ENCODE measurements around the gene TNIP2. TPM values are rescaled to one million over a fixed set of nuclear protein-coding genes. Genes with fewer than 3 reads are reported as not detected.

TNIP2 gene
- total RNA-seq, 1 donor from 2014 or later, result 25.3 TPM

DNA sequence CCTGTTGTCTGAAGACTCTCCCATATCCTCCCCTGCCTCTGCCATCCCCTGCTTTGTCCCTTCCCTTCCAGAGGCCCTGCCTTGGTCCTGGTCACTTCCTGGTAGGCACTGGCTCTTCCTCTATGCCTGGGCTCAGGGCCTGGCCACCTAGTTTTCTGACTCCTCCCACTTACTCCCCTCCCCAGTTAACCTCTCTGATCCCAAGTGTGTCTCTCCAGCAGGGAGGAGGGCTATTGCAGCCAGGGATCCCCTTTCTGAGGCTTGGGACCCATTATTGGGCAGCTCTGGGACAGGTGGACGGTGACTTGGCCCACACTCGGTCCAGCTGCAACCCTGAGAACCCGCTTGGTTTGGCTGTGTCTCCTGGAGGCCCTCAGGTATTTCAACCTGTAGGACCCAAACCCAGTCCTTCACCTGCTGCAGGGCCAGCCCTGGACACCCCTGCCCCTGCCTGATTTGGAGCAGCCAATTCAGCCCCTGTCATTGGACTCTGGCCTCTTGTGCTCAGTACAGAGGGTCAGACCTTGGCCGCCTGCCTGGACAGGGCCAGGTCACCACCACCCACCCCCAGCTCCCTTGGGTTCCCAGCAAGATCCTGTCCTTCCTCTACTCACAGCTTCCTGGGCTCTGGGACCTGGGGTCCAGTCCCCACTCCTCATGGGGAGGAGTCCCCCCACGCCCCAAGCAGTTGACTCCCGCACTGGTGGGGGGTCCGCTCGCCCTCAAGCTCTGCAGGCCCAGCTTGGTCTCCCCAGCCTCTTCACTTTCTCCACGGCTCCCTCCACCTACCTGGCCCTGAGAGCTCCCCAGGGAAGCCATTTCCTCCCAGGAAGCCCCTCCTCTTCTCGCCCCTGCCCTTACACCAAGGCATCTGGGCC is 35.6 kb upstream of the TNIP2 start:
- H3K9me3 Mint-ChIP-seq, result no peaks in the 10 kb centered on the region
- H3K4me1 Mint-ChIP-seq (ENCODE audit: unreplicated experiment), result no peaks in the 10 kb centered on the region
- no peak overlapping the region for H3K27ac Mint-ChIP-seq
- H3K4me3 Mint-ChIP-seq, result no peak overlapping the region
- TF ChIP-seq, protein P1, sequence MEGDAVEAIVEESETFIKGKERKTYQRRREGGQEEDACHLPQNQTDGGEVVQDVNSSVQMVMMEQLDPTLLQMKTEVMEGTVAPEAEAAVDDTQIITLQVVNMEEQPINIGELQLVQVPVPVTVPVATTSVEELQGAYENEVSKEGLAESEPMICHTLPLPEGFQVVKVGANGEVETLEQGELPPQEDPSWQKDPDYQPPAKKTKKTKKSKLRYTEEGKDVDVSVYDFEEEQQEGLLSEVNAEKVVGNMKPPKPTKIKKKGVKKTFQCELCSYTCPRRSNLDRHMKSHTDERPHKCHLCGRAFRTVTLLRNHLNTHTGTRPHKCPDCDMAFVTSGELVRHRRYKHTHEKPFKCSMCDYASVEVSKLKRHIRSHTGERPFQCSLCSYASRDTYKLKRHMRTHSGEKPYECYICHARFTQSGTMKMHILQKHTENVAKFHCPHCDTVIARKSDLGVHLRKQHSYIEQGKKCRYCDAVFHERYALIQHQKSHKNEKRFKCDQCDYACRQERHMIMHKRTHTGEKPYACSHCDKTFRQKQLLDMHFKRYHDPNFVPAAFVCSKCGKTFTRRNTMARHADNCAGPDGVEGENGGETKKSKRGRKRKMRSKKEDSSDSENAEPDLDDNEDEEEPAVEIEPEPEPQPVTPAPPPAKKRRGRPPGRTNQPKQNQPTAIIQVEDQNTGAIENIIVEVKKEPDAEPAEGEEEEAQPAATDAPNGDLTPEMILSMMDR (conservative IDR thresholded peaks at IDR 0.05), result no peak
- no peak for DNase-seq (ENCODE audit: extremely low spot score, unreplicated experiment)
- no peaks in the 10 kb centered on the region for H3K27me3 Mint-ChIP-seq
- no peaks in the 10 kb centered on the region for H3K36me3 Mint-ChIP-seq

DNA sequence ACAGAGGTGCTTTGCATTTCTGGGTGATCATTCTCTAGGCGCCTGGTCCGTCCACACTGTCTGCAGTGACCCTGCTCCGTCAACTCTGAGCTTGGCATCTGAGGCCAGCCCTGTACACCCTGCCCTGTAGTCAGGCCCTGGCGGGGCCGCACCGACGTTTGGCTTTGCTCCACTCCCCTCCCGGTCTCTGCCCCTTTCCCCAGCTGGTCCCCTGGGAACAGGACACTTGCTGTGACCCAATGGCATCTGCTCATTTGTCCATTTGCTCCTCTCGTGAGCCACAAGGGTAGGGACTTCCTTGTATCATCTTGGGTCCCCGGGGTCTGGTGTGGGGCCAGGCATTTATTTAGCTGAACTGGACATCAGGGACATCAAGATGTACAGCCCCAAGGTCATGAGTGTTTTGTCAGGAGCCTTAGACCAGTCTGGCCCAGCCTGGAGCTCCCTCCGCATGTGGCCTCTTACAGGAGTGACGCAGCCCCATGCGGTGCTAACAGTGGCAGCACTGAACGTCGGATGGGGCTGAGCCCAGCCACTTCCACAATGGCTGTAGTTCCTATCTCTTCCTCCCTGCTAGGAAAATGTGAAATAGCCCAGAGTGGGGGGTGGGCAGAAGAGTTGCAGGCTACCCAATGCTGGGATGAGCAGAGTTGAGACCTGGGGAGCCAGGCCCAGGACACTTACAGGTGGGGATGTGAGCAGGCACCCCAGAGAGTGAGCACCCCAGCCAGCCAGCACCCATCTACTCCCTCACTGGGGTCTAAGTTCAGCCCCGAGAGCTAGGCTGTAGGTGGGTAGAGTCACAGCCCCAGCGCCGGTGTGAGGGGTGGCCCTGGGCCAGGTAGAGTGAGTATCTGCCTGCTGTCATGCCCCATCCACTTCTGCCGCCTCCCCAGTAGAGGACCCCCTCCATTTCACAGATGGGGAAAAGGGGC is 34.7 kb upstream of the TNIP2 start:
- TF ChIP-seq, protein P1 (conservative IDR thresholded peaks at IDR 0.05), result no peak
- Mint-ChIP-seq H3K36me3 (no peaks in the 10 kb centered on the region), H3K9me3 (no peaks in the 10 kb centered on the region), H3K27ac (no peak overlapping the region), H3K4me3 (no peak overlapping the region), H3K27me3 (no peaks in the 10 kb centered on the region), H3K4me1 (ENCODE audit: unreplicated experiment) (no peaks in the 10 kb centered on the region)
- no peak for DNase-seq (ENCODE audit: extremely low spot score, unreplicated experiment)

DNA sequence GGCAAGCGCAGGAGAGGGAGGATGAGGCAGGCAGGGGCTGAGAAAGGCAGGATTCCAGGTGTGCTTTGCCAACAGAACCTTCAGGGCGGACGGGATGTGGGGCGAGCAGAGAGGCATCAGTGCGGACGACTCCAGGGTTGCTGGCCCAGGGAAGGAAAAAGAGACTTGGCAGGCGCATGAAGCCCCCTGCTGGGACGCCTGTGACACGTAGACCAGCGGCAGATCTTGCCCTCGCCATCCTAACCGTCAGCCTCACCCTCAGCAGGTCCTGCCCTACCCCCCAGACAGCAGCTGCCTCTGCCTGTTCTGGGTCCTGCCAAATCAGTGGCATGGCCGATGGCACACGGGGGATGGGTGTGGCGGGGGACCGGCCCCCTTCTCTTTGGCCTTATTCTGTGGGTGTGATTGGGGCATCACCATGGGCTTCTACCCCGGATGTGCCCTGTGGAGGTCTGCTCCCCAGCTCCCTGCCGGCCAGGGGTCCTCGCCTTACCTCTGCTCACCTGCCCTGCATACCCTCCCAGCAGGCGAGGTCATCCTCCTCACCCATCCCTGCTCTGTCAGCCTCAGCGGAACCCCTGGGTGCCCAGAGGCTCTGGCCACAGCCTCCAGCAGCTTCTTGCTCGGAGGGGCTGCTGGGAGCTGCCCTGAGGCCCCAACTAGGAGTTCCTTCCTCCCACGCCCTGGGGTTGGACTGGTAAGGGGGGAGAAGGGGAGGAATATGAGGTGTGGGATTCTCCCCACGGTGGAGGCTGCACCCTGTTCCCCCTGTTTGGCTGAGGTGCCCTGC is 33.9 kb upstream of the TNIP2 start:
- TF ChIP-seq, protein P1 (conservative IDR thresholded peaks at IDR 0.05), result no peak
- H3K27ac Mint-ChIP-seq, result peak overlapping the region; percentile 34
- no peaks in the 10 kb centered on the region for H3K9me3 Mint-ChIP-seq
- H3K4me1 Mint-ChIP-seq (ENCODE audit: unreplicated experiment), result no peaks in the 10 kb centered on the region
- DNase-seq (ENCODE audit: extremely low spot score, unreplicated experiment), result peak; percentile 66
- no peaks in the 10 kb centered on the region for H3K27me3 Mint-ChIP-seq
- no peaks in the 10 kb centered on the region for H3K36me3 Mint-ChIP-seq
- H3K4me3 Mint-ChIP-seq, result no peak overlapping the region

DNA sequence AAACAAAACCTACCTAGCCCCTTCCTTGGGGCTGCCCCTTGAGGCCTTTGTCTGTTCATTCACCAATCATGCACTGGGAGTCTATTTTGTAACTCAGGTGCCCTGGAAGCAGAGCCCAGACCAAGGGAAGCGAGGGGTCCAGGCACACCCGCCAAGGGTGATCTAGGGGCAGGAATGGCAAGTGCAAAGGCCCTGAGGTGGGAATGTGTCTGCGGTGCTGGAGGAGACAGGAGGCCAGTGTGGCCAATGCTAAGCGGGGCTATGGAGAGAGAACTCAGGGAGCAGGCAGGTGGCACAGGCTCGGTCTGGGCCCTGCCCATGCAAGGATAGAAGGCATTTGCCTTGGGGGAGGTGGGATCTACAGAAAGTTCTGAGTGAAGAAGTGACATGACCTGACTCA is 33.2 kb upstream of the TNIP2 start:
- H3K9me3 Mint-ChIP-seq, result no peaks in the 10 kb centered on the region
- no peaks in the 10 kb centered on the region for H3K27me3 Mint-ChIP-seq
- no peak overlapping the region for H3K4me3 Mint-ChIP-seq
- no peak for DNase-seq (ENCODE audit: extremely low spot score, unreplicated experiment)
- H3K27ac Mint-ChIP-seq, result peak overlapping the region; percentile 34
- TF ChIP-seq, protein P1 (conservative IDR thresholded peaks at IDR 0.05), result no peak
- H3K4me1 Mint-ChIP-seq (ENCODE audit: unreplicated experiment), result no peaks in the 10 kb centered on the region
- H3K36me3 Mint-ChIP-seq, result no peaks in the 10 kb centered on the region

DNA sequence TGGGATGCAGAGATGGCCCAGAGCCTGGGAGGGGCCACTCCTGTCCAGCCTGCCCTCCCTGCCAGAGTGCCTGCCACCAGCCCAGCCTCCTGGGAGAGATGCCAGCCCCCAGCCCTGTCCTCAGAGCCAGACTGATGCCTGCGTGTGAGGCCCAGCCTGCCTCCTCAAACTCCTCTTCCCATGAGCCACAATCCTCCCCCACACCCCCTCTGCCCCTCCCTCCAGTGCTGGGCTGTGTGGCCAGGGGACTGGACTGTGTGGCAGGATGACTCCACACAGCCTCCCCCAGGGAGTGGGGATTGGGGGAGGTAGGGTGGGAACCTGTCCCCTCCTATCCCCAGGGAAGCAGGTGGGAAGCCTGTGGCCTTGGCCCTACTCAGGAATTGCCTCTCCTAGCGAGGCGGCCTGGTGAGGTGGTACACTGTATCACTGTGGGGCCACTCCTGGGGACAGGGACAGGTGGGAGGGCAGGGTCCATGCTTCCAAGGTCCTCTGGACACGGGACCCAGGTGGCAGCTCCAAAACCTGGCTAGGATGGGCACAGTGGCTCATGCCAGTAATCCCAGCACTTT is 32.5 kb upstream of the TNIP2 start:
- peaks cover 4% of the 10 kb centered on the region for H3K9me3 Mint-ChIP-seq
- TF ChIP-seq, protein P1 (conservative IDR thresholded peaks at IDR 0.05), result no peak

More for the DNA sequence above, 32.5 kb upstream of the TNIP2 start:
- no peak overlapping the region for H3K4me3 Mint-ChIP-seq
- H3K4me1 Mint-ChIP-seq (ENCODE audit: unreplicated experiment), result no peaks in the 10 kb centered on the region
- no peak for DNase-seq (ENCODE audit: extremely low spot score, unreplicated experiment)
- no peaks in the 10 kb centered on the region for H3K36me3 Mint-ChIP-seq
- H3K27ac Mint-ChIP-seq, result no peak overlapping the region
- peaks cover 6% of the 10 kb centered on the region for H3K27me3 Mint-ChIP-seq

Data from type B pancreatic cell (in vitro differentiated cells).